CD4-positive, alpha-beta T cell (primary cell): ENCODE data around the gene ALKBH5. TPM values are rescaled to one million over a fixed set of nuclear protein-coding genes. Genes with fewer than 3 reads are reported as not detected.

Experiments used
- ATAC-seq: fragments of 200-7000 bp; cut with Tn5 transposase; one replicate; pipeline ENCODE4 v1.10.0; 2022; ENCODE audit warnings: mild to moderate bottlenecking; ENCODE audit not compliant: poor library complexity
- CTCF ChIA-PET: fragments of 350-600 bp; sonication (Branson Sonifier 250); formaldehyde crosslinking; loops from one replicate; lab custom pipeline; 2021; ENCODE audit warnings: antibody characterized with exemption, inconsistent platforms; lab: Charles Lee
- POLR2A ChIA-PET: fragments of 350-600 bp; sonication (Branson Sonifier 250); formaldehyde crosslinking; loops from one replicate; lab custom pipeline; 2021; ENCODE audit warnings: antibody characterized with exemption, inconsistent platforms; lab: Charles Lee
- DNase-seq, 14 experiments: peaks; one replicate each; pipeline ENCODE4 v3.0.0-alpha.2; 2013 to 2020; ENCODE audit warnings: mixed read lengths in 2 of 14
- H3K27ac ChIP-seq, 2 donors: one replicate each; pipeline versions ENCODE4 v1.5.1 to v1.7.0; 2013; ENCODE audit warnings: low read length in 2 of 2, low read depth in 1 of 2, mild to moderate bottlenecking in 1 of 2
- H3K27me3 ChIP-seq, 2 experiments: 1 replicate in 1 of 2; 2 replicates in 1 of 2; pipeline versions ENCODE4 v1.6.1 to v1.7.0; 2013; ENCODE audit warnings: low read length in 2 of 2, control low read depth in 1 of 2, mild to moderate bottlenecking in 1 of 2, moderate library complexity in 1 of 2; ENCODE audit not compliant: insufficient read depth in 2 of 2, control insufficient read depth in 1 of 2
- H3K36me3 ChIP-seq: one replicate; pipeline ENCODE4 v1.6.1; 2013; ENCODE audit warnings: low read length, control low read depth; ENCODE audit not compliant: insufficient read depth
- H3K4me1 ChIP-seq: one replicate; pipeline ENCODE4 v1.6.1; 2013; ENCODE audit warnings: low read length, control low read depth; ENCODE audit not compliant: insufficient read depth
- H3K4me3 ChIP-seq: one replicate; pipeline ENCODE4 v1.5.1; 2013; ENCODE audit warnings: mild to moderate bottlenecking, low read length, moderate library complexity
- H3K9me3 ChIP-seq, 2 experiments: 1 replicate in 1 of 2; 2 replicates in 1 of 2; pipeline versions ENCODE4 v1.6.1 to v1.7.0; 2013; ENCODE audit warnings: low read length in 2 of 2, mild to moderate bottlenecking in 2 of 2, control low read depth in 1 of 2, moderate library complexity in 1 of 2; ENCODE audit not compliant: control insufficient read depth in 1 of 2, insufficient read depth in 1 of 2
- H3K27ac Mint-ChIP-seq: one replicate; pipeline ENCODE4 v1.8.0; 2020; ENCODE audit warnings: mixed read lengths
- H3K27me3 Mint-ChIP-seq: one replicate; pipeline ENCODE4 v1.8.0; 2021; ENCODE audit warnings: mixed read lengths
- H3K36me3 Mint-ChIP-seq: one replicate; pipeline ENCODE4 v1.8.0; 2021; ENCODE audit warnings: low read depth, mixed read lengths
- H3K4me1 Mint-ChIP-seq: one replicate; pipeline ENCODE4 v1.8.0; 2021; ENCODE audit warnings: low read depth, mixed read lengths
- H3K4me3 Mint-ChIP-seq: one replicate; pipeline ENCODE4 v1.8.0; 2020; ENCODE audit warnings: mild to moderate bottlenecking, mixed read lengths
- H3K9me3 Mint-ChIP-seq: one replicate; pipeline ENCODE4 v1.8.0; 2020; ENCODE audit warnings: mixed read lengths
- intact Hi-C, 2 experiments: fragments of 100-400 bp; cut with DNase I in 1 of 2; cut with micrococcal nuclease in 1 of 2; formaldehyde crosslinking; loops; one replicate each; pipeline versions ENCODE4 v1.15.1 to v1.9.0; 2023 to 2025; cut with DNase I, micrococcal nuclease
- total RNA-seq, 174 experiments: library from RNA in 2 of 174; stranded (reverse) in 2 of 174; gene quantifications; one replicate each; pipeline ENCODE4 v1.2.3 and lab custom pipeline; 2021 to 2026
- TF ChIP-seq, protein P1 (sequence below): fragments of 200-600 bp; IDR thresholded peaks from one replicate; pipeline ENCODE4 v1.8.0; 2022; ENCODE audit warnings: antibody characterized with exemption, mild to moderate bottlenecking

The ALKBH5 gene
- total RNA-seq, 2 experiments from 2014 or later, result 117 to 119 TPM

GRCh38 chr17:18145811-18146210 lies 37.8 kb upstream of the ALKBH5 start:
- DNase-seq, result no peak
- no peak for ATAC-seq
- no peak overlapping the region for H3K27ac ChIP-seq
- CTCF ChIA-PET, result no interaction called here
- H3K36me3 ChIP-seq, result no peaks in the 10 kb centered on the region
- no peak overlapping the region for H3K4me3 ChIP-seq
- H3K27me3 ChIP-seq, result no peaks in the 10 kb centered on the region
- no peak overlapping the region for H3K4me3 Mint-ChIP-seq
- peaks cover 5% of the 10 kb centered on the region for H3K4me1 Mint-ChIP-seq
- H3K9me3 Mint-ChIP-seq, result no peaks in the 10 kb centered on the region
- no peaks in the 10 kb centered on the region for H3K9me3 ChIP-seq
- intact Hi-C loops, result no loop called here
- POLR2A ChIA-PET, result no interaction called here
- H3K36me3 Mint-ChIP-seq, result no peaks in the 10 kb centered on the region
- no peak overlapping the region for H3K27ac Mint-ChIP-seq
- TF ChIP-seq, protein P1, sequence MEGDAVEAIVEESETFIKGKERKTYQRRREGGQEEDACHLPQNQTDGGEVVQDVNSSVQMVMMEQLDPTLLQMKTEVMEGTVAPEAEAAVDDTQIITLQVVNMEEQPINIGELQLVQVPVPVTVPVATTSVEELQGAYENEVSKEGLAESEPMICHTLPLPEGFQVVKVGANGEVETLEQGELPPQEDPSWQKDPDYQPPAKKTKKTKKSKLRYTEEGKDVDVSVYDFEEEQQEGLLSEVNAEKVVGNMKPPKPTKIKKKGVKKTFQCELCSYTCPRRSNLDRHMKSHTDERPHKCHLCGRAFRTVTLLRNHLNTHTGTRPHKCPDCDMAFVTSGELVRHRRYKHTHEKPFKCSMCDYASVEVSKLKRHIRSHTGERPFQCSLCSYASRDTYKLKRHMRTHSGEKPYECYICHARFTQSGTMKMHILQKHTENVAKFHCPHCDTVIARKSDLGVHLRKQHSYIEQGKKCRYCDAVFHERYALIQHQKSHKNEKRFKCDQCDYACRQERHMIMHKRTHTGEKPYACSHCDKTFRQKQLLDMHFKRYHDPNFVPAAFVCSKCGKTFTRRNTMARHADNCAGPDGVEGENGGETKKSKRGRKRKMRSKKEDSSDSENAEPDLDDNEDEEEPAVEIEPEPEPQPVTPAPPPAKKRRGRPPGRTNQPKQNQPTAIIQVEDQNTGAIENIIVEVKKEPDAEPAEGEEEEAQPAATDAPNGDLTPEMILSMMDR, result no peak
- peaks cover 5% of the 10 kb centered on the region for H3K27me3 Mint-ChIP-seq
- H3K4me1 ChIP-seq, result peaks cover 8% of the 10 kb centered on the region

DNA sequence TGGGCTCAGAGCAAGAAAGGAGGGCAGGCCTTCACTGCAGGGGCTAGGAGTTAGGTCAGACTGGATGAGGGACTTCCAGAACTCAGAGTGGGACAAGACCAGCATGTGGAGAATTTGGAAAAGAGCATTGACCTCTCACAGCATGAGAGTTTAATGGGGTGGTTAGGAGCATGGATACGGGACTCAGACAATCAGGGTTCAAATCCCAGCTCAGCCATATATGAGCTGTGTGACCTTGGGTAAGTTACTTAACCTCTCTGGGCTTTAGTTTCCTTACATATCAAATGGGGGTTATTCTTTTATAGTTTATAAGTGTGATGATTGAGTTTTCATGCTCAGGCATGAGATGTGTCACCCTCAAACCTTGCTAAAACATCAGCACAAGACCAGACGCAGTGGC lies 37.4 kb upstream of the ALKBH5 start:
- intact Hi-C loops, result no loop called here
- CTCF ChIA-PET, result no interaction called here
- H3K4me3 ChIP-seq, result no peak overlapping the region

DNA sequence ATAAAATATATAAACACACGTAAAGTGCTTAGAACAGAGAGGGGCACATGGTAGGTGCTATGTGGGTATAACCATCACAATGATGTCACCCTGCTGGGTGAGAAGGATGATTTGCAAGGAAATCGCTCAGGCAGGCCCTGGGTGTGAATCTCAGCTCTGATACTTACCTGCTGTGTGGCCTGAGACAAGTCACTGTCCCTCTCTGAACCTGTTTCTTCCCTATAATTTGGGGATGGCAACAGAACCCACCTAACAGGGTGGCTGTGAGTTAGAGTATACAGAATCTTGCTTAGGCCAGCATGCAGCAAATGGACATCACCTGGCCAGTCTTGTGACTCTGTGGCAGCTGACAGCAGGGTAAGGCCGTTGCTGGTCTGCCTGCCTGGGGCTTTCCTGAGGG lies 36.6 kb upstream of the ALKBH5 start:
- Mint-ChIP-seq H3K27me3 (no peaks in the 10 kb centered on the region), H3K9me3 (no peaks in the 10 kb centered on the region), H3K27ac (no peak overlapping the region), H3K4me1 (no peaks in the 10 kb centered on the region), H3K4me3 (no peak overlapping the region), H3K36me3 (no peaks in the 10 kb centered on the region)
- H3K27ac ChIP-seq, result no peak overlapping the region
- intact Hi-C loops, result no loop called here
- TF ChIP-seq, protein P1, result no peak
- no peaks in the 10 kb centered on the region for H3K27me3 ChIP-seq
- DNase-seq, result no peak
- POLR2A ChIA-PET, result no interaction called here
- no peaks in the 10 kb centered on the region for H3K9me3 ChIP-seq
- H3K36me3 ChIP-seq, result no peaks in the 10 kb centered on the region
- no peak overlapping the region for H3K4me3 ChIP-seq
- CTCF ChIA-PET, result no interaction called here
- H3K4me1 ChIP-seq, result no peaks in the 10 kb centered on the region
- no peak for ATAC-seq

More for the DNA sequence above, 37.4 kb upstream of the ALKBH5 start:
- H3K36me3 ChIP-seq, result no peaks in the 10 kb centered on the region
- no peaks in the 10 kb centered on the region for H3K9me3 Mint-ChIP-seq
- no peak overlapping the region for H3K4me3 Mint-ChIP-seq
- H3K4me1 ChIP-seq, result peaks cover 4% of the 10 kb centered on the region
- TF ChIP-seq, protein P1, result no peak
- no peaks in the 10 kb centered on the region for H3K9me3 ChIP-seq
- DNase-seq (no peak), ATAC-seq (no peak)
- H3K27ac ChIP-seq, result no peak overlapping the region
- H3K4me1 Mint-ChIP-seq, result peaks cover 2% of the 10 kb centered on the region
- no peaks in the 10 kb centered on the region for H3K36me3 Mint-ChIP-seq
- peaks cover 2% of the 10 kb centered on the region for H3K27me3 Mint-ChIP-seq
- no peak overlapping the region for H3K27ac Mint-ChIP-seq
- POLR2A ChIA-PET, result no interaction called here
- no peaks in the 10 kb centered on the region for H3K27me3 ChIP-seq
